Trophoblast cell (in vitro differentiated cells and primary cell): ENCODE data around the gene TMPRSS12. TPM values are rescaled to one million over a fixed set of nuclear protein-coding genes. Genes with fewer than 3 reads are reported as not detected.

ENCODE experiments used
- DNase-seq, 2 donors: peaks; one replicate each; pipeline ENCODE4 v3.0.0-alpha.2; 2016
- H2AFZ ChIP-seq: 2 replicates; pipeline ENCODE4 v1.6.1; 2013; ENCODE audit warnings: low read length, moderate library complexity, mild to moderate bottlenecking; ENCODE audit not compliant: insufficient read depth, poor library complexity
- H2AK5ac ChIP-seq: 2 replicates; pipeline ENCODE4 v1.6.1; 2013; ENCODE audit warnings: mild to moderate bottlenecking, low read length
- H2BK120ac ChIP-seq: 2 replicates; pipeline ENCODE4 v1.6.1; 2013; ENCODE audit warnings: low read length, mild to moderate bottlenecking, moderate library complexity; ENCODE audit not compliant: insufficient read depth, poor library complexity
- H2BK12ac ChIP-seq: 2 replicates; pipeline ENCODE4 v1.6.1; 2013; ENCODE audit warnings: mild to moderate bottlenecking, low read length, moderate library complexity
- H2BK5ac ChIP-seq: 2 replicates; pipeline ENCODE4 v1.6.1; 2013; ENCODE audit warnings: low read length, low read depth, moderate library complexity, mild to moderate bottlenecking; ENCODE audit not compliant: poor library complexity
- H3K14ac ChIP-seq: 2 replicates; pipeline ENCODE4 v1.6.1; 2013; ENCODE audit warnings: mild to moderate bottlenecking, low read length
- H3K18ac ChIP-seq: 2 replicates; pipeline ENCODE4 v1.6.1; 2013; ENCODE audit warnings: mild to moderate bottlenecking, low read length
- H3K23ac ChIP-seq: 2 replicates; pipeline ENCODE4 v1.6.1; 2013; ENCODE audit warnings: low read length
- H3K27ac ChIP-seq: 2 replicates; pipeline ENCODE4 v1.5.1; 2013; ENCODE audit warnings: low read depth, mild to moderate bottlenecking, inconsistent platforms, low read length, moderate library complexity
- H3K27me3 ChIP-seq: 2 replicates; pipeline ENCODE4 v1.6.1; 2013; ENCODE audit warnings: inconsistent platforms, mild to moderate bottlenecking, low read length, moderate library complexity; ENCODE audit not compliant: insufficient read depth
- H3K36me3 ChIP-seq, 2 experiments: 1 replicate in 1 of 2; 2 replicates in 1 of 2; pipeline ENCODE4 v1.6.1; 2013; ENCODE audit warnings: low read length in 2 of 2, mild to moderate bottlenecking in 2 of 2, moderate library complexity in 1 of 2; ENCODE audit not compliant: insufficient read depth in 2 of 2, control insufficient read depth in 1 of 2
- H3K4ac ChIP-seq: 2 replicates; pipeline ENCODE4 v1.6.1; 2013; ENCODE audit warnings: low read depth, mild to moderate bottlenecking, low read length, moderate library complexity
- H3K4me1 ChIP-seq, 2 experiments: 1 replicate in 1 of 2; 2 replicates in 1 of 2; pipeline ENCODE4 v1.6.1; 2013; ENCODE audit warnings: low read length in 2 of 2, mild to moderate bottlenecking in 2 of 2, moderate library complexity in 1 of 2; ENCODE audit not compliant: insufficient read depth in 2 of 2, control insufficient read depth in 1 of 2
- H3K4me2 ChIP-seq: 2 replicates; pipeline ENCODE4 v1.6.1; 2013; ENCODE audit warnings: inconsistent platforms, mild to moderate bottlenecking, low read length, moderate library complexity
- H3K4me3 ChIP-seq: 2 replicates; pipeline ENCODE4 v1.5.1; 2013; ENCODE audit warnings: mild to moderate bottlenecking, low read depth, low read length, inconsistent platforms
- H3K79me1 ChIP-seq: one replicate; pipeline ENCODE4 v1.6.1; 2013; ENCODE audit warnings: low read length
- H3K79me2 ChIP-seq: 2 replicates; pipeline ENCODE4 v1.6.1; 2013; ENCODE audit warnings: low read length, mild to moderate bottlenecking; ENCODE audit not compliant: control insufficient read depth, insufficient read depth, poor library complexity
- H3K9ac ChIP-seq: 2 replicates; pipeline ENCODE4 v1.6.1; 2013; ENCODE audit warnings: mild to moderate bottlenecking, low read length
- H3K9me3 ChIP-seq: 2 replicates; pipeline ENCODE4 v1.6.1; 2013; ENCODE audit warnings: low read depth, mild to moderate bottlenecking, control low read depth, inconsistent platforms, low read length; ENCODE audit not compliant: insufficient read depth
- H4K12ac ChIP-seq: 2 replicates; pipeline ENCODE4 v1.6.1; 2013; ENCODE audit warnings: low read depth, mild to moderate bottlenecking, low read length, moderate library complexity
- H4K8ac ChIP-seq: 2 replicates; pipeline ENCODE4 v1.6.1; 2013; ENCODE audit warnings: low read depth, mild to moderate bottlenecking, low read length, moderate library complexity
- H4K91ac ChIP-seq: one replicate; pipeline ENCODE4 v1.6.1; 2013; ENCODE audit warnings: low read depth, mild to moderate bottlenecking, low read length, moderate library complexity
- WGBS: extraction: QIAGEN DNeasy Blood & Tissue Kit; methylation state at CpG from one replicate; pipeline ENCODE4 v1.1.7; 2013; ENCODE audit warnings: missing lambda C conversion rate; ENCODE audit not compliant: insufficient read length, insufficient coverage; ENCODE audit errors: extremely low coverage; 5-methylcytosine and 5-hydroxymethylcytosine counted together
- polyA plus RNA-seq: library from polyadenylated mRNA; stranded (reverse); fragments of 200-250 nt; gene quantifications from 2 replicates; pipeline ENCODE4 v1.2.3, GENCODE V29; 2013

The TMPRSS12 gene, protein sequence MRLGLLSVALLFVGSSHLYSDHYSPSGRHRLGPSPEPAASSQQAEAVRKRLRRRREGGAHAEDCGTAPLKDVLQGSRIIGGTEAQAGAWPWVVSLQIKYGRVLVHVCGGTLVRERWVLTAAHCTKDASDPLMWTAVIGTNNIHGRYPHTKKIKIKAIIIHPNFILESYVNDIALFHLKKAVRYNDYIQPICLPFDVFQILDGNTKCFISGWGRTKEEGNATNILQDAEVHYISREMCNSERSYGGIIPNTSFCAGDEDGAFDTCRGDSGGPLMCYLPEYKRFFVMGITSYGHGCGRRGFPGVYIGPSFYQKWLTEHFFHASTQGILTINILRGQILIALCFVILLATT
- 0.14 TPM in 2 replicates for polyA plus RNA-seq

DNA sequence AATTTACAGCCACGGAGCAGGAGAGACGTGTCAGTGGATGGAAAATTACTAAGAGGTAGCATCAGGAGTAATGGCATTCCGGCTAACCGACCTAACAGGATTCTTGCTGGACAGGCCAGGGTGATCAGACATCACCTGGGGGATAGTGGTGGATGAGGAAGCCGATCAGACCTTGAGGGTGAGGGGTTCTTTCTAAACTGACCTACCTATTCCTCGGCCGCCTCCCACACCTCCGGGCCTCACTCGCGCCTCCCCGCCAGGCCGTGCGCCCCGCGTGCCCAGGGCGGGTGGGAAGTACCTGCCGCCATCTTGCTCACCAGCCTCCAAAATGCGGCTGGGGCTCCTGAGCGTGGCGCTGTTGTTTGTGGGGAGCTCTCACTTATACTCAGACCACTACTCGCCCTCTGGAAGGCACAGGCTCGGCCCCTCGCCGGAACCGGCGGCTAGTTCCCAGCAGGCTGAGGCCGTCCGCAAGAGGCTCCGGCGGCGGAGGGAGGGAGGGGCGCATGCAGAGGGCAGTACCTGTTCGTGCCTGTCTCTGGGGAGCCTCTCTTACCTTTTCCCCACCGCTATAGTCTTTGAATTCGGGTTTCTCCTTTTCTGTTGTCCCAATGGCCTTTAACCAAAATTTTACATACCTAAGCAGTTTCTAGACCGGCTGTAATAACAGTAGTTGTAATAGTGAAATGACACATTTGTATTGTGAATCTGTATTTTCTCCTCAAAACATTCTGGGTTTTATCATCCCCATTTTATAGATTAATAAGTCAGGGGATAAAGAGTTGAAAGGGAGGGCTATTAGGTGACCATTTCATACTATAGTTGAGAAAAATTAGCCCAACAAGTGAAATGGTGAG lies at the start of gene TMPRSS12:
Gene TMPRSS12, plus strand, starts transcription at position 290 of the 857 bp plus-strand sequence. Its CDS starts 39 bp downstream, at position 329.
- DNase-seq: peak; percentile 92 to 94
- H3K27ac ChIP-seq: peak within 1 kb of the TSS; percentile 98
- peaks cover 4% of the 10 kb centered on the region for H3K79me2 ChIP-seq
- H3K4me3 ChIP-seq: peak within 1 kb of the TSS; percentile 61
- H4K91ac ChIP-seq: peak within 1 kb of the TSS; percentile 98
- H3K9ac ChIP-seq: no peak within 1 kb of the TSS
- H3K23ac ChIP-seq: no peak within 1 kb of the TSS
- H3K4me2 ChIP-seq: peak within 1 kb of the TSS; percentile 53
- H3K27me3 ChIP-seq: no peaks in the 10 kb centered on the region
- peak within 1 kb of the TSS; percentile 83 for H4K12ac ChIP-seq
- peaks cover 17% of the 10 kb centered on the region for H3K79me1 ChIP-seq
- H2BK120ac ChIP-seq: peak within 1 kb of the TSS; percentile 94
- H3K4ac ChIP-seq: peak within 1 kb of the TSS; percentile 94
- H3K36me3 ChIP-seq: no peaks in the 10 kb centered on the region
- peak within 1 kb of the TSS; percentile 88 for H2AK5ac ChIP-seq
- H2BK12ac ChIP-seq: peak within 1 kb of the TSS; percentile 100
- peaks cover 3% of the 10 kb centered on the region for H3K9me3 ChIP-seq
- H3K14ac ChIP-seq: peak within 1 kb of the TSS; percentile 98
- H3K4me1 ChIP-seq: peaks cover 11 to 20% of the 10 kb centered on the region in 2 experiments
- H2AFZ ChIP-seq: peak within 1 kb of the TSS; percentile 73
- peak within 1 kb of the TSS; percentile 94 for H2BK5ac ChIP-seq
- H3K18ac ChIP-seq: peak within 1 kb of the TSS; percentile 88
- peak within 1 kb of the TSS; percentile 90 for H4K8ac ChIP-seq
- WGBS: no CpG with 5 or more reads among the region's 36 CpGs

DNA sequence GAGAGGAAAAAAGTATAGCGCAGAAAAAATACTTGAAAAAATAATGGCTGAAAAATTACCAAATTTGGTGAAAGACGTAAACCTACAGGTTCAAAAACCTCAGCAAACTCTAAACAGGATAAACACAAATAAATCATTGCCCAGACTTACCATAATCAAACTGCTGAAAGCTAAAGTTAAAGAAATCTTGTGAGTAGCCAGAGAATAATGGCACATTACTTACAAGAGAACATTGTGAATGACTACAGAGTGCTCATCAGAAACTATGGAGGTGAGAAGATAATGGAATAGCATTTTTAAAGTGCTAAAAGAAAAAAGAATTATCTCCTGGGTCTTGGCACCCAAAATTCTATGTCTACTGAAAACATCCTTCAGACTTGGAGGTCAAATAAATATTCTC lies 42.8 kb upstream of the TMPRSS12 start:
- no peak for DNase-seq
- Histone ChIP-seq H2BK5ac (no peak overlapping the region), H3K27ac (no peak overlapping the region), H3K14ac (no peak overlapping the region), H3K4me2 (no peak overlapping the region), H3K4ac (no peak overlapping the region), H2AK5ac (no peak overlapping the region), H4K8ac (no peak overlapping the region), H3K36me3 (peaks cover 17 to 18% of the 10 kb centered on the region in 2 experiments), H3K9ac (no peak overlapping the region), H3K4me1 (no peaks in the 10 kb centered on the region), H3K18ac (no peak overlapping the region), H3K79me1 (no peaks in the 10 kb centered on the region), H2BK120ac (no peak overlapping the region), H3K23ac (no peak overlapping the region), H3K4me3 (no peak overlapping the region), H3K27me3 (no peaks in the 10 kb centered on the region), H2BK12ac (no peak overlapping the region), H2AFZ (no peak overlapping the region), H4K12ac (no peak overlapping the region), H3K9me3 (peaks cover 4% of the 10 kb centered on the region), H4K91ac (no peak overlapping the region), H3K79me2 (no peaks in the 10 kb centered on the region)
- WGBS: no CpG with 5 or more reads among the region's 2 CpGs

DNA sequence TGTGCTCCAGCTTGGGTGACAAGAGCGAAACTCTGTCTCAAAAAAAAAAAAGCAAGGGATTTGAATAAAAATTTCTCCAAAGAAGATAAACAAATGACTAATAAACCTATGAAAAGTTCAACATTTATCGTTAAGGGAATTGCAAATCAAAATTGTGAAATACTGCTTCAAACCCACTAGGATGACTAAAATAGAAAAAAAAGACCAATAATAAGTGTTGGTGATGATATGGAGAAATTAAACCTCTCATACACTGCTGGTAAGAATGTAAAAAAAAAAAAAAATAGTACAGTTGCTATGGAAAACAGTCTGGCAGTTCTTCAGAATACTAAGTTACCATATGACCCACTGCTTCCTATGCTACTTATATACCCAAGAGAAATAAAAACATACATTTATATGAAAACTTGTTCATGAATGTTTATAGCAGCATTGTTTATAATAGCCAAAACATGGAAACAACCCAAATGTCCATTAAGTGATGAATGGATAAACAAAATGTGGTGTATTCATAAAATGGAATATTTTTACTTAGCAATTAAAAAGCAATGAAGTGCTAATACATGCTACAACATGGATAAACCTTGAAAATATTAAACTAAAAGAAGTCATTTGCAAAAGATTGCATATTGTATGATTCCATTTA lies 39.4 kb upstream of the TMPRSS12 start:
- no peak overlapping the region for H2AFZ ChIP-seq
- DNase-seq: no peak
- H3K79me1 ChIP-seq: no peaks in the 10 kb centered on the region
- H3K4me1 ChIP-seq: no peaks in the 10 kb centered on the region
- H3K18ac ChIP-seq: no peak overlapping the region
- H3K14ac ChIP-seq: no peak overlapping the region
- no peak overlapping the region for H2BK5ac ChIP-seq
- H3K23ac ChIP-seq: no peak overlapping the region
- H3K4me2 ChIP-seq: no peak overlapping the region
- H3K9me3 ChIP-seq: peaks cover 4% of the 10 kb centered on the region
- H4K12ac ChIP-seq: no peak overlapping the region
- H4K91ac ChIP-seq: no peak overlapping the region
- no peak overlapping the region for H2AK5ac ChIP-seq
- no peak overlapping the region for H3K9ac ChIP-seq
- no peak overlapping the region for H3K4ac ChIP-seq
- no peak overlapping the region for H3K27ac ChIP-seq
- no CpG with 5 or more reads among the region's 2 CpGs for WGBS
- no peak overlapping the region for H4K8ac ChIP-seq
- H3K36me3 ChIP-seq: peaks cover 10 to 13% of the 10 kb centered on the region in 2 experiments
- no peak overlapping the region for H3K4me3 ChIP-seq
- no peak overlapping the region for H2BK12ac ChIP-seq
- H2BK120ac ChIP-seq: no peak overlapping the region
- H3K79me2 ChIP-seq: no peaks in the 10 kb centered on the region
- no peaks in the 10 kb centered on the region for H3K27me3 ChIP-seq

DNA sequence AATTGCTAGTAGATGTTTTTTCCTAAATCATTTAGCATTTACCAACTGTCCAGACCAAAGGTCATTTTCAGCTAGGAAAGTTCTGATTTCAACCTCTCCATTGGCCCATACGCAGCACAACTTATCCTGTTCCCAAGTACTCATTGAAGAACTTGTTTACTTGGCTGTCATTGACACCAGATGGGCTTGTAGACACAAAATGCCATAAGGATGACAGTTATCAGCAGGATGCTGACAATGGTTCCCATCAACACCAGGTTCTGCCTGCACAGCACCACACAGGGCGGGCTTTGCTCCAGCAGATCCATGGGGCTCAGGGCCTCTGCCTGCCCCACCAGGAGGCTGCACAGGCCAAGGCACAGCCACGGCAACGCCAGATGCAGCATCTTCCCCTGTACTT lies 36.5 kb upstream of the TMPRSS12 start:
- no peak overlapping the region for H3K4ac ChIP-seq
- H3K27me3 ChIP-seq: no peaks in the 10 kb centered on the region
- no peaks in the 10 kb centered on the region for H3K79me1 ChIP-seq
- no peak overlapping the region for H3K23ac ChIP-seq
- no peak overlapping the region for H4K12ac ChIP-seq
- no peak overlapping the region for H2AFZ ChIP-seq
- H3K36me3 ChIP-seq: peaks cover 10 to 12% of the 10 kb centered on the region in 2 experiments
- H3K79me2 ChIP-seq: no peaks in the 10 kb centered on the region
- H3K4me3 ChIP-seq: no peak overlapping the region
- peak in 1 of 2 donors; percentile 26 for DNase-seq
- H3K4me2 ChIP-seq: no peak overlapping the region
- H2BK12ac ChIP-seq: no peak overlapping the region
- WGBS: no CpG with 5 or more reads among the region's 4 CpGs
- no peak overlapping the region for H4K8ac ChIP-seq
- no peak overlapping the region for H3K27ac ChIP-seq
- H3K18ac ChIP-seq: no peak overlapping the region
- no peak overlapping the region for H2AK5ac ChIP-seq
- no peak overlapping the region for H3K14ac ChIP-seq
- H3K9me3 ChIP-seq: no peaks in the 10 kb centered on the region
- H3K4me1 ChIP-seq: no peaks in the 10 kb centered on the region
- H2BK5ac ChIP-seq: no peak overlapping the region
- no peak overlapping the region for H4K91ac ChIP-seq
- H2BK120ac ChIP-seq: no peak overlapping the region
- H3K9ac ChIP-seq: no peak overlapping the region
